Muscle layer of colon (tissue), 2 donors: ENCODE data around the gene HMCES.
"Not testable (repeated sequence)": the region's sequence is repeated elsewhere in the genome, so short reads cannot be mapped to it uniquely, and the experiment has no call there.

Source experiments
- H3K27ac ChIP-seq: one replicate; pipeline ENCODE4 v1.7.0; 2013; ENCODE audit warnings: low read depth, mild to moderate bottlenecking, low read length, moderate library complexity
- H3K27me3 ChIP-seq, 2 donors: one replicate each; pipeline ENCODE4 v1.7.0; 2013; ENCODE audit warnings: low read length in 2 of 2, mild to moderate bottlenecking in 2 of 2; ENCODE audit not compliant: insufficient read depth in 2 of 2, control insufficient read depth in 1 of 2
- H3K36me3 ChIP-seq: one replicate; pipeline ENCODE4 v1.7.0; 2013; ENCODE audit warnings: mild to moderate bottlenecking, low read length; ENCODE audit not compliant: insufficient read depth
- H3K4me1 ChIP-seq: one replicate; pipeline ENCODE4 v1.7.0; 2013; ENCODE audit warnings: mild to moderate bottlenecking, low read length; ENCODE audit not compliant: insufficient read depth
- H3K4me3 ChIP-seq, 2 donors: one replicate each; pipeline ENCODE4 v1.7.0; 2013; ENCODE audit warnings: low read length in 2 of 2, low read depth in 1 of 2, mild to moderate bottlenecking in 1 of 2, moderate library complexity in 1 of 2
- H3K9ac ChIP-seq: one replicate; pipeline ENCODE4 v1.7.0; 2013; ENCODE audit warnings: low read length
- H3K9me3 ChIP-seq: one replicate; pipeline ENCODE4 v1.7.0; 2013; ENCODE audit warnings: mild to moderate bottlenecking, low read length
- donor health status: abdominal sarcoma.
- donor health status: Adenocarcinoma of cecum.

HMCES gene

DNA sequence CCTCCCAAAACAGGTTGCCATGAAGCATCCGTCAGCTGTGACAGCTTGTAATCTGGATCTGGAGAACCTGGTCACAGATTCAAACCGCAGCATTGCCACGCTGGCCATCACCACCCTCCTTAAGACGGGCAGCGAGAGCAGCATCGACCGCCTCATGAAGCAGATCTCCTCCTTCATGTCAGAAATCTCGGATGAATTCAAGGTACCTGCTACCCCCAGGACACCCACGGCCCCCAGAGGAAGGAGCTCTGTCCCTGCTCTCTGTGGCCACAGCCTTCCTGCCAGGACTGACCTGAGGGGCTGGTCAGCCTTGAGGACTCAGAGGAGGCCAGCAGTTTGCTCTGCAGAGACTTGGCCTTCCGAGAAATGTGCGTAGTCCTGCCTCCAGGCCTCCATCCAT is 18.1 kb upstream of the HMCES start:
- Histone ChIP-seq H3K27me3 (no peaks in the 10 kb centered on the region), H3K27ac (no peak overlapping the region), H3K4me3 (no peak overlapping the region), H3K4me1 (no peaks in the 10 kb centered on the region), H3K36me3 (peaks cover 92% of the 10 kb centered on the region), H3K9me3 (no peaks in the 10 kb centered on the region), H3K9ac (no peak overlapping the region)

DNA sequence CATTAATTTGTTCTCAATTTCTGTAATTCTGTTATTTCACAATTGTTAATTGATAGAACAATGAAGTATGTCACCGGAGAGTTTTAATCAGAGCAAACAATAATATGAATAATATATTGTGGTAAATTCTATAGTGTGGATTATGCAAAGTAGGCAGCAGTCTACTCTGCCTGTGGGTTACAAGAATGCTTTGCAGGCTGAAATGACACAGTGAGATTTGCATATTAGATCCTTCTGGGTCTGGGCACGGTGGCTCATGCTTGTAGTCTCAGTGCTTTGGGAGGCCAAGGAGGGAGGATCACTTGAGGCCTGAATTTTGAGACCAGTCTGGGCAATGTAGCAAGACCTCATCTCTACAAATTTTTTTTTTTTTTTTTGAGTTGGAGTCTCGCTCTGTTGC is 16.8 kb upstream of the HMCES start:
- H3K27me3 ChIP-seq: no peaks in the 10 kb centered on the region

DNA sequence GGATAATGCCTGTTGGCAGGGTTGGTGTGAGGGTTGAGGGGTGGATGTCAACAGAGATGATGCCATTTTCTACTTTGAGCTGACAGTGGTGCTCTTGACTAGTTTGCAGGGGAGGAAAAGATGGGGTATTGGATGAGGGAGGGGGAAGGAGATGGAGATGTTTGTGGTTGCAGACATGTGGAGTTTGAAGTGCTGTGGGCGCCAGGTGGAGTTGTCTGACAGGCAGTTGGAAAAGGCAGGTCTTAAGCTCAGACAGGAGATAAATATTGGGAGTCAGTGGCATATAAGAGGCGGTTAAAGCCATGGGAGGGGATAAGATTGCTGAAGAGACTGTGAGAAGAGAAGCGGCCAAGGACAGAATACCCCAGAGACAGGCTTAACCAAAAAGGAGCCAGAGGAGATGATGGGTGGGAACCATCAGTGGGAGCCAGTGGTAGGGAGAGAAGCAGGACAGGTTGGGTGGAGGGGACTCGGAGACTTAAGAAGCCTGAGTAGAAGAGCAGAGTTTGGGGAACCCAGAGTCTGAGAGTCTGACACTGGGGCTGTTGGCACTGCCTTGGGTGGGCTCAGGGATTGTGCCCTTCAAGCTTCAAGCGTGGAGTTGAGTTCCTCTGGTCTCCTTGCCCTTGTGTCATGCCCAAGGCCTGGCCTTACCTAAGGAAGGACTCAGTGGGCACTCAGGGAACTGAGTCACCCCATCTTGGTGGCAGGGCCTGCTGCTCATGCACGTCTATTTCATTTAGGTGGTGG is 15.3 kb upstream of the HMCES start:
- Histone ChIP-seq H3K9ac (no peak overlapping the region), H3K4me3 (no peak overlapping the region), H3K27me3 (no peaks in the 10 kb centered on the region), H3K27ac (no peak overlapping the region), H3K36me3 (peaks cover 92% of the 10 kb centered on the region), H3K4me1 (no peaks in the 10 kb centered on the region), H3K9me3 (no peaks in the 10 kb centered on the region)

More for the DNA sequence above, 16.8 kb upstream of the HMCES start:
- no peak overlapping the region for H3K27ac ChIP-seq
- H3K36me3 ChIP-seq: peaks cover 92% of the 10 kb centered on the region
- no peaks in the 10 kb centered on the region for H3K9me3 ChIP-seq
- H3K4me1 ChIP-seq: no peaks in the 10 kb centered on the region
- H3K9ac ChIP-seq: no peak overlapping the region
- H3K4me3 ChIP-seq: no peak overlapping the region

DNA sequence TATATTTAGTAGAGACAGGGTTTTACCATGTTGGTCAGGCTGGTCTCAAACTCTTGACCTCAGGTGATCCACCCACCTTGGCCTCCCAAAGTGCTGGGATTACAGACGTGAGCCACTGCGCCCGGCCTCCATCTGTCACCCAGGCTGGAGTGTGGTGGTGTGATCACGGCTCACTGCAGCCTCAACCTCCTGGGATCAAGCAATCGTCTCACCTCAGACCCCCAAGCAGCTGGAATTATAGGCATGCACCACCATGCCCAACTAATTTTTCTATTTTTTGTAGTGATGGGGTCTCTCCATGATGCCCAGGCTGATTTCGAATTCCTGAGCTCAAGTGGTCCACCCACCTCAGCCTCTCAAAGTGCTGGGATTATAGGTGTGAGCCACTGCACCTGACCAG is 13.7 kb upstream of the HMCES start:
- H3K27me3 ChIP-seq, H3K27ac ChIP-seq, H3K4me3 ChIP-seq, H3K9me3 ChIP-seq, H3K4me1 ChIP-seq, H3K9ac ChIP-seq: not testable (repeated sequence)
- H3K36me3 ChIP-seq: peaks cover 94% of the 10 kb centered on the region

DNA sequence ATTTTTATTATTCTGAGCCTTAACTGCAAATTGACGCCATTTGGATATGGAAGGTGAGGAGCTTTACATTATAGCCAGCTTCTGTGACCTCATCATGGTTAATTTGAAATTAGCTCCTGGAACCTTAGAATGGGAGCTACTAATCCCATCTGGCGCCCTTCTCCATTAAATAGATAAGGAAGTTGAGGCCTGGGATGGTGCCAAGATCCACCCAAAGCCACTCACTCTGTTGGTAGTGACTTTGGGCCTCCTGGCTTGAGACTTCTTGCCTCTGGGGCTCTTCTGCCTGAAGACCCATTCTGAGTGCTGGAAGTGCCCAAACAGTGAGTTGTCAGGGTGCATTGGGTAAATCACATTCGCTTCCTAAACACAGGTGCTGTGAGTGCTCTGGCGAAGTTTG is 12.0 kb upstream of the HMCES start:
- Histone ChIP-seq H3K36me3 (peaks cover 93% of the 10 kb centered on the region), H3K4me1 (no peaks in the 10 kb centered on the region), H3K9me3 (no peaks in the 10 kb centered on the region), H3K9ac (no peak overlapping the region), H3K27me3 (no peaks in the 10 kb centered on the region), H3K27ac (no peak overlapping the region), H3K4me3 (no peak overlapping the region)

DNA sequence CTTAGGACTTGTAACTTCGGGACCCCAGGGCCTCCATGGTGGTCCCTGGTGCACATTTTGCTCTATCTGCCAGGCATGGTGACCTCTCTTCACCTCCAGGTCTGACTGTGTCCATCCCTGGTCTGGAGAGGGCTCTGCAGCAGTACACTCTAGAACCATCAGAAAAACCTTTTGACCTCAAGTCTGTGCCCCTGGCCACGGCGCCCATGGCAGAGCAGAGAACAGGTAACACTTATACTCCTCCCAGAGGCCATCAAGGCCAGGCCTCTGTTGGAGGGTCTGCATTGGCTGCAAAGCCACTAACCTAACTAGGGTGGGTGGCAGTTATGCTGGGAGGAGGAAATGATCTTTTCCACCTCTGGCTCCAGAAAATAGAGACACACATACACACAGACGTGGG is 10.3 kb upstream of the HMCES start:
- H3K4me3 ChIP-seq: no peak overlapping the region
- H3K9me3 ChIP-seq: no peaks in the 10 kb centered on the region
- no peaks in the 10 kb centered on the region for H3K4me1 ChIP-seq
- no peak overlapping the region for H3K27ac ChIP-seq
- no peaks in the 10 kb centered on the region for H3K27me3 ChIP-seq
- peaks cover 95% of the 10 kb centered on the region for H3K36me3 ChIP-seq
- no peak overlapping the region for H3K9ac ChIP-seq

DNA sequence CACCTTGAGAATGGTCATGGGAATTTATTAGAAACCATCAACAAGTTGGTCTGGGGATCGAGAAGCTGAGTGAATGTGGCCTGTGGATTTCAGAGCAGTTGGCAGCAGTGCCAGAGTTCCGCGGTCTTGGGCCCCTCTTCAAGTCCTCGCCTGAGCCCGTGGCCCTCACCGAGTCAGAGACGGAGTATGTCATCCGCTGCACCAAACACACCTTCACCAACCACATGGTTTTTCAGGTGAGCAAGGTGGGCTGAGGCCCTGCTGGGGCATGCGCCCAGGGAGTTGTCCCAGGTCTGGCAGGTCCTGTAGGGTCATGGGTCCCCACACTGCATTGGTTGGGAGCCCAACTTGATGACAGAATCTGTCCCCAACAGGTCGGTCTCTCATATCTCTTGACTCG is 7.0 kb upstream of the HMCES start:
- Histone ChIP-seq H3K4me3 (no peak overlapping the region), H3K4me1 (no peaks in the 10 kb centered on the region), H3K27me3 (no peaks in the 10 kb centered on the region), H3K9me3 (no peaks in the 10 kb centered on the region), H3K36me3 (peaks cover 95% of the 10 kb centered on the region), H3K27ac (no peak overlapping the region), H3K9ac (no peak overlapping the region)

DNA sequence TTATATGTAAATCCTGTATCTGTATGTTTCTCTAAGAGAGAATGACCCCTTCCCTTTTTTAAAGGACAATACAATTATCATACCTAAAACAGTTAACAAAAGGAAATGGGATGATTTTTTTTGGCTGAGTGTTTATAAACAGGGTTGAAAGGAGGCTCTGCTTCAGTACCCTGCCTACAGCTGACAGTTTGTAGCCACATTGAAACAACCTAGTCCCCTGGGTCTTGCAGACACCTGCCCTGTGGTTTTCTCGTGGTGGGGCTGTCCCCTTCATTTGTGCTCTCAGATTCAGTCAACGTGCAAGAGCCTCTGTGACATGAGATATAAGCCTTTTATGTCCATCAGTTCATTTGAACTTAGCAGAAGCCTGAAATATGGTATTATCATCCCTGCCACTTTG is 2.3 kb upstream of the HMCES start:
- Histone ChIP-seq H3K9me3 (no peaks in the 10 kb centered on the region), H3K27ac (no peak overlapping the region), H3K4me1 (peaks cover 16% of the 10 kb centered on the region), H3K36me3 (peaks cover 61% of the 10 kb centered on the region), H3K9ac (no peak overlapping the region), H3K4me3 (no peak overlapping the region), H3K27me3 (no peaks in the 10 kb centered on the region)

DNA sequence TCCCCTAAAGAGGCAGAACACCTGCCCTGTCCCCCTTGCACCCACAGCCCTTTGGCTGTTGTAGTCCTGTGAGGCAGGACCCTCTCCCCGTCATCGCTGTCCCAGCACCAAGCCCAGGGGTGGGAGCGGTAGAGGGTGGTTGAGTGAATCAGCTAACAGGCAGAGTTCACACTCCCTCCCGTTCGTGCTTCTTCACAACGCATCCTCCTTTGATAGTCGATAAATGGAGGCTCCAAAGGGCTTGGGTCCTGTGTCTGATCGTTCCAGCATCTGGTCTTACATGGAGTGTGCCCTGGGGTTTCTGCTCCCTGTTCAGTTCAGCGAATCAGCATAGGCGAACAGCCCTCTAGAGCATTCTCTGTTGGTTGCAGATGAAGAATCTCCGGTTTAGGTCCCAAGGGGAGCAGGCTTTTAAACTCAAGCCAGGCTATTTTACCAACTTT is 820 bp upstream of the HMCES start:
- H3K9me3 ChIP-seq: no peaks in the 10 kb centered on the region
- peaks cover 16% of the 10 kb centered on the region for H3K4me1 ChIP-seq
- H3K4me3 ChIP-seq: peak overlapping the region in 1 of 2 donors; percentile 91
- no peaks in the 10 kb centered on the region for H3K27me3 ChIP-seq
- H3K9ac ChIP-seq: peak overlapping the region; percentile 94
- H3K27ac ChIP-seq: peak overlapping the region; percentile 88
- H3K36me3 ChIP-seq: peaks cover 47% of the 10 kb centered on the region

DNA sequence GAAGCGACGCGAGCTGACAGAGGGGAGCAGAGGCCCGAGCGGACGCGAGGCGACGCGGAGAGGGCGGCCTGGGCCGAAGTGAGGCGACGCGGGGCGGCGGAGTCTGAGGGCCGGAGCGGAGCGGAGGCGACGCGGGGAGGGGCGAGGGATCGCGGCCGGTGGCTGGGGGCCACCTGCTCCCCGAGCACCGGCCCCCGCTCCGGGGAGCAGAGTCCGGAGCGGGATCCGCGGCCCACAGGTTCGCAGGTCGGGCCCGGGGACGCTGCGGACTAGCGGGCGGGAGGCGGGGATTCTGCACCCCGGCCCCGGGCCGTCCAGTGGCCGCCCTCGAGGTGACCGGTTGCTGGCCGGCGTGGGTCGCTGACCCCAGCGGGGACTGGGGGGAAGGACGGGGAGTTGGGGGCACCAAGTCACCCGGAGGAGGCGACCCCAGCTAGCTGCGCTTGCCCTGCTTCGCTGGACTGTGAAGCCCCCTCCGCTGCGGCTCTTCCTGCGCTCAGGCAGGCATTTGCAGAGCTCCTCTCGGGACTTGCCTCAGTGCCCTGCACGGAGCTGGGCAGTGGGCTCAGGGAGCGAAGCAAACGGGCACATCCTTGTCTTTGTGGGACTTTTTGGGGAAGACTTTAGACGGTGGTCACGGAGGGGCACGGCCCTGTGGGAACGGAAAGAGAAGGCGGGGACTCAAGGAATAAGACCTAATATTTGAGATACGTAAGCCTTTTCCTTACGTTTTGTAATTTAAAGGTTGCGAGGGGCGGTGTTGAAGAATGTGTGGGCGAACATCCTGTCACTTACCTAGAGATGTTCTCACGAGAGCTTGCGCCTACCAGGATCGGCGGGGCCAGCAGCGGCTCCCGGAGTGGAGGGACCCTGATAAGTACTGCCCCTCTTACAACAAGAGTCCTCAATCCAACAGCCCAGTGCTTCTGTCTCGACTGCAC is 566 bp downstream of the HMCES start:
- H3K36me3 ChIP-seq: peaks cover 36% of the 10 kb centered on the region
- peak overlapping the region; percentile 78 to 91 for H3K4me3 ChIP-seq
- peak overlapping the region; percentile 94 for H3K9ac ChIP-seq
- H3K4me1 ChIP-seq: peaks cover 16% of the 10 kb centered on the region
- no peaks in the 10 kb centered on the region for H3K9me3 ChIP-seq
- H3K27me3 ChIP-seq: no peaks in the 10 kb centered on the region
- peak overlapping the region; percentile 88 for H3K27ac ChIP-seq

DNA sequence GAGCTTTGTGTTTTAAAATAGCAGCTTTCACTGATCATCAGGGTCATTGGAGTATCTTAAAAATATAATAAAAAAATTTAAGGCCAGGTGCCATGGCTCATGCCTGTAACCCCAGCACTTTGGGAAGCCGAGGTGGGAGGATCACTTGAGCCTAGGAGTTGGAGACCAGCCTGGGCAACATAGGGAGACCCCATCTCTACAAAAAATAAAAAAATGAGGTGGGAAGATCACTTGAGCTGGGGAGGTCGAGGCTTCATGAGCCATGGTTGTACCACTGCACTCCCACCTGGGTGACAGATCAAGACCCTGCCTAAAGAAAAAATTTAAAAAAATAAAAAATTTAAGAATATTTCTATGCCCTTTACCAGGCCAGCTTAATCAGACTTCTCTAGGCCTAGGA is 1.5 kb downstream of the HMCES start:
- Histone ChIP-seq H3K9me3 (no peaks in the 10 kb centered on the region), H3K27ac (no peak overlapping the region), H3K4me1 (peaks cover 16% of the 10 kb centered on the region), H3K9ac (peak overlapping the region; percentile 94), H3K36me3 (peaks cover 27% of the 10 kb centered on the region), H3K27me3 (no peaks in the 10 kb centered on the region), H3K4me3 (peak overlapping the region in 1 of 2 donors; percentile 91)
